GM21786 (cell line): ENCODE data around the gene LRR1.
"Not testable (repeated sequence)": the region's sequence is repeated elsewhere in the genome, so short reads cannot be mapped to it uniquely, and the experiment has no call there.

ENCODE experiments used
- ATAC-seq: cut with Tn5 transposase; IDR thresholded peaks from one replicate; pipeline ENCODE4 v1.9.1; 2021; ENCODE audit not compliant: unreplicated experiment

LRR1 gene

GRCh38 chr14:49585803-49586672 lies 12.7 kb upstream of the LRR1 start, which contains the start of gene RPS29:
Gene RPS29, minus strand, starts transcription at chr14:49586380. Its CDS starts 34 bp downstream, at chr14:49586346.
- ATAC-seq, result peak; percentile 87

GRCh38 chr14:49586673-49587460 lies 11.9 kb upstream of the LRR1 start:
- ATAC-seq, result peak; percentile 26

- ATAC-seq, result no peak
Observed at GRCh38 chr14:49589387-49589786, 9.4 kb upstream of the LRR1 start.

- ATAC-seq, result no peak
Observed at GRCh38 chr14:49593016-49593415, 5.7 kb upstream of the LRR1 start.

GRCh38 chr14:49594347-49595091 lies 4.2 kb upstream of the LRR1 start:
- peak; percentile 36 for ATAC-seq

GRCh38 chr14:49598189-49598484 lies 603 bp upstream of the LRR1 start:
- no peak for ATAC-seq

- ATAC-seq, result no peak
Observed at GRCh38 chr14:49607583-49607982, 8.8 kb downstream of the LRR1 start.

GRCh38 chr14:49612251-49612650 lies 13.5 kb downstream of the LRR1 start:
- no peak for ATAC-seq

GRCh38 chr14:49612671-49613070 lies 13.9 kb downstream of the LRR1 start:
- no peak for ATAC-seq

- ATAC-seq, result no peak
Observed at GRCh38 chr14:49614196-49614595, 15.5 kb downstream of the LRR1 start.

GRCh38 chr14:49615776-49616175 lies 17.0 kb downstream of the LRR1 start:
- ATAC-seq, result no peak

GRCh38 chr14:49617852-49618519 lies 19.2 kb downstream of the LRR1 start:
- ATAC-seq, result no peak

- ATAC-seq, result not testable (repeated sequence)
Observed at GRCh38 chr14:49619273-49619672, 20.5 kb downstream of the LRR1 start.

- ATAC-seq, result no peak
Observed at GRCh38 chr14:49619730-49620129, 21.0 kb downstream of the LRR1 start.

- ATAC-seq, result peak; percentile 94
Observed at GRCh38 chr14:49620182-49621113, 21.7 kb downstream of the LRR1 start, which contains the start of the genes MGAT2 and RPL36AL. Gene MGAT2, plus strand, starts transcription at chr14:49620799. Its CDS starts 470 bp downstream, at chr14:49621269. Gene RPL36AL, minus strand, starts transcription at chr14:49620626. Its CDS starts 1,522 bp downstream, at chr14:49619104.

- ATAC-seq, result peak; percentile 12
Observed at GRCh38 chr14:49621114-49621881, 22.6 kb downstream of the LRR1 start.

GRCh38 chr14:49622022-49622607 lies 23.4 kb downstream of the LRR1 start:
- no peak for ATAC-seq

- no peak for ATAC-seq
Observed at GRCh38 chr14:49623387-49623786, 24.6 kb downstream of the LRR1 start.
